ENCODE results near the gene PRRT1.

DNA sequence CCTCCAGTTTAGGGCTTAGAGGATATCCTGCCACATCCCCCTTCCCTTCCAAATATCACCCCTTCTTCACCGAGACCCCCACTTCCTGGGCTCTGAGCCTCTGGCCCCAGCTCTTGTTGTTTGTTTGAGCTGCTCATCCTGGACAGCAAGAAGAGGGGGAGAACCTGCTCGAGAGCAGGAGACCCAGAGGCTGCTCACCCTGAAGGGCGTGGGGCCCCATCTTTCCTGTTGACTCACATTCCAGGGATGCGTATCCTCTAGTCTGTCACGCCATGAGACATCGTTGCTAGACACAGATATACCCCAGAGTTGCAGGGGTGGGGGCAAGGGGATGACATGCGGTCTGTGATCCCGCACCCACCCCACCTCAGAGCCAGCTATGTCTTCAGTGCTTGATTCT is 36.9 kb downstream of the PRRT1 start:
- TF ChIP-seq, protein P1, sequence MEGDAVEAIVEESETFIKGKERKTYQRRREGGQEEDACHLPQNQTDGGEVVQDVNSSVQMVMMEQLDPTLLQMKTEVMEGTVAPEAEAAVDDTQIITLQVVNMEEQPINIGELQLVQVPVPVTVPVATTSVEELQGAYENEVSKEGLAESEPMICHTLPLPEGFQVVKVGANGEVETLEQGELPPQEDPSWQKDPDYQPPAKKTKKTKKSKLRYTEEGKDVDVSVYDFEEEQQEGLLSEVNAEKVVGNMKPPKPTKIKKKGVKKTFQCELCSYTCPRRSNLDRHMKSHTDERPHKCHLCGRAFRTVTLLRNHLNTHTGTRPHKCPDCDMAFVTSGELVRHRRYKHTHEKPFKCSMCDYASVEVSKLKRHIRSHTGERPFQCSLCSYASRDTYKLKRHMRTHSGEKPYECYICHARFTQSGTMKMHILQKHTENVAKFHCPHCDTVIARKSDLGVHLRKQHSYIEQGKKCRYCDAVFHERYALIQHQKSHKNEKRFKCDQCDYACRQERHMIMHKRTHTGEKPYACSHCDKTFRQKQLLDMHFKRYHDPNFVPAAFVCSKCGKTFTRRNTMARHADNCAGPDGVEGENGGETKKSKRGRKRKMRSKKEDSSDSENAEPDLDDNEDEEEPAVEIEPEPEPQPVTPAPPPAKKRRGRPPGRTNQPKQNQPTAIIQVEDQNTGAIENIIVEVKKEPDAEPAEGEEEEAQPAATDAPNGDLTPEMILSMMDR (IDR thresholded peaks at IDR 0.05; ENCODE audit: low read depth, low read length, missing input control): no peak
- TF ChIP-seq FOXA1 (IDR thresholded peaks at IDR 0.05): no peak
- TF ChIP-seq TAF1 (conservative IDR thresholded peaks at IDR 0.05): no peak
- no peak for TF ChIP-seq NR2F2 (IDR thresholded peaks at IDR 0.05)
- TF ChIP-seq, protein P2, sequence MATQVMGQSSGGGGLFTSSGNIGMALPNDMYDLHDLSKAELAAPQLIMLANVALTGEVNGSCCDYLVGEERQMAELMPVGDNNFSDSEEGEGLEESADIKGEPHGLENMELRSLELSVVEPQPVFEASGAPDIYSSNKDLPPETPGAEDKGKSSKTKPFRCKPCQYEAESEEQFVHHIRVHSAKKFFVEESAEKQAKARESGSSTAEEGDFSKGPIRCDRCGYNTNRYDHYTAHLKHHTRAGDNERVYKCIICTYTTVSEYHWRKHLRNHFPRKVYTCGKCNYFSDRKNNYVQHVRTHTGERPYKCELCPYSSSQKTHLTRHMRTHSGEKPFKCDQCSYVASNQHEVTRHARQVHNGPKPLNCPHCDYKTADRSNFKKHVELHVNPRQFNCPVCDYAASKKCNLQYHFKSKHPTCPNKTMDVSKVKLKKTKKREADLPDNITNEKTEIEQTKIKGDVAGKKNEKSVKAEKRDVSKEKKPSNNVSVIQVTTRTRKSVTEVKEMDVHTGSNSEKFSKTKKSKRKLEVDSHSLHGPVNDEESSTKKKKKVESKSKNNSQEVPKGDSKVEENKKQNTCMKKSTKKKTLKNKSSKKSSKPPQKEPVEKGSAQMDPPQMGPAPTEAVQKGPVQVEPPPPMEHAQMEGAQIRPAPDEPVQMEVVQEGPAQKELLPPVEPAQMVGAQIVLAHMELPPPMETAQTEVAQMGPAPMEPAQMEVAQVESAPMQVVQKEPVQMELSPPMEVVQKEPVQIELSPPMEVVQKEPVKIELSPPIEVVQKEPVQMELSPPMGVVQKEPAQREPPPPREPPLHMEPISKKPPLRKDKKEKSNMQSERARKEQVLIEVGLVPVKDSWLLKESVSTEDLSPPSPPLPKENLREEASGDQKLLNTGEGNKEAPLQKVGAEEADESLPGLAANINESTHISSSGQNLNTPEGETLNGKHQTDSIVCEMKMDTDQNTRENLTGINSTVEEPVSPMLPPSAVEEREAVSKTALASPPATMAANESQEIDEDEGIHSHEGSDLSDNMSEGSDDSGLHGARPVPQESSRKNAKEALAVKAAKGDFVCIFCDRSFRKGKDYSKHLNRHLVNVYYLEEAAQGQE (IDR thresholded peaks at IDR 0.05): no peak
- TF ChIP-seq, protein P3, sequence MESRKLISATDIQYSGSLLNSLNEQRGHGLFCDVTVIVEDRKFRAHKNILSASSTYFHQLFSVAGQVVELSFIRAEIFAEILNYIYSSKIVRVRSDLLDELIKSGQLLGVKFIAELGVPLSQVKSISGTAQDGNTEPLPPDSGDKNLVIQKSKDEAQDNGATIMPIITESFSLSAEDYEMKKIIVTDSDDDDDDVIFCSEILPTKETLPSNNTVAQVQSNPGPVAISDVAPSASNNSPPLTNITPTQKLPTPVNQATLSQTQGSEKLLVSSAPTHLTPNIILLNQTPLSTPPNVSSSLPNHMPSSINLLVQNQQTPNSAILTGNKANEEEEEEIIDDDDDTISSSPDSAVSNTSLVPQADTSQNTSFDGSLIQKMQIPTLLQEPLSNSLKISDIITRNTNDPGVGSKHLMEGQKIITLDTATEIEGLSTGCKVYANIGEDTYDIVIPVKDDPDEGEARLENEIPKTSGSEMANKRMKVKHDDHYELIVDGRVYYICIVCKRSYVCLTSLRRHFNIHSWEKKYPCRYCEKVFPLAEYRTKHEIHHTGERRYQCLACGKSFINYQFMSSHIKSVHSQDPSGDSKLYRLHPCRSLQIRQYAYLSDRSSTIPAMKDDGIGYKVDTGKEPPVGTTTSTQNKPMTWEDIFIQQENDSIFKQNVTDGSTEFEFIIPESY (IDR thresholded peaks at IDR 0.05): no peak
- no peak for TF ChIP-seq RAD21 (IDR thresholded peaks at IDR 0.05)

Measured in liver (tissue), 3 donors.